GM06990 (cell line): ENCODE measurements around the gene ARHGEF12.

Source experiments
- DNase-seq: peaks from one replicate; pipeline ENCODE4 v3.0.0-alpha.2; 2011; ENCODE audit not compliant: insufficient read length; ENCODE audit errors: extremely low read depth
- H3K27me3 ChIP-seq: replicated peaks from 2 replicates; pipeline ENCODE4 v1.6.0; 2011; ENCODE audit warnings: low read length; ENCODE audit not compliant: control insufficient read depth, insufficient read depth
- H3K36me3 ChIP-seq: 2 replicates; pipeline ENCODE4 v1.5.1; 2011; ENCODE audit warnings: low read length; ENCODE audit not compliant: control insufficient read depth, insufficient read depth
- H3K4me3 ChIP-seq: replicated peaks from 2 replicates; pipeline ENCODE4 v1.5.1; 2011; ENCODE audit warnings: low read depth, mild to moderate bottlenecking, control low read depth, low read length
- CTCF ChIP-seq: IDR thresholded peaks from 2 replicates; pipeline ENCODE4 v1.5.1; 2011; ENCODE audit warnings: low read length, control low read depth, mild to moderate bottlenecking, inconsistent platforms; ENCODE audit not compliant: insufficient read depth, poor library complexity, severe bottlenecking

The ARHGEF12 gene

GRCh38 chr11:120344302-120345004, 8.2 kb downstream of the ARHGEF12 start:
- no peaks in the 10 kb centered on the region for H3K27me3 ChIP-seq
- H3K4me3 ChIP-seq = no peak overlapping the region
- DNase-seq = peak; percentile 73
- no peaks in the 10 kb centered on the region for H3K36me3 ChIP-seq
- no peak for TF ChIP-seq CTCF

- DNase-seq = no peak
- Histone ChIP-seq H3K27me3 (no peaks in the 10 kb centered on the region), H3K4me3 (no peak overlapping the region), H3K36me3 (no peaks in the 10 kb centered on the region)
- no peak for TF ChIP-seq CTCF
Measured at GRCh38 chr11:120346233-120346632, 10.0 kb downstream of the ARHGEF12 start.

GRCh38 chr11:120350637-120351036, 14.4 kb downstream of the ARHGEF12 start:
- no peak for TF ChIP-seq CTCF
- no peak overlapping the region for H3K4me3 ChIP-seq
- no peaks in the 10 kb centered on the region for H3K27me3 ChIP-seq
- H3K36me3 ChIP-seq = no peaks in the 10 kb centered on the region
- DNase-seq = no peak

- H3K36me3 ChIP-seq = no peaks in the 10 kb centered on the region
- no peaks in the 10 kb centered on the region for H3K27me3 ChIP-seq
- DNase-seq = no peak
- no peak overlapping the region for H3K4me3 ChIP-seq
- no peak for TF ChIP-seq CTCF
Measured at GRCh38 chr11:120352405-120352804, 16.2 kb downstream of the ARHGEF12 start.

- H3K36me3 ChIP-seq = no peaks in the 10 kb centered on the region
- no peak for TF ChIP-seq CTCF
- H3K4me3 ChIP-seq = no peak overlapping the region
- H3K27me3 ChIP-seq = no peaks in the 10 kb centered on the region
- no peak for DNase-seq
Measured at GRCh38 chr11:120354068-120354467, 17.9 kb downstream of the ARHGEF12 start.

- Histone ChIP-seq H3K27me3 (no peaks in the 10 kb centered on the region), H3K36me3 (no peaks in the 10 kb centered on the region), H3K4me3 (no peak overlapping the region)
- no peak for TF ChIP-seq CTCF
- no peak for DNase-seq
Measured at GRCh38 chr11:120354779-120355178, 18.6 kb downstream of the ARHGEF12 start.
